Forelimb muscle (tissue), 1 donor: ENCODE data around the gene HMCN1. TPM values are rescaled to one million over a fixed set of nuclear protein-coding genes. Genes with fewer than 3 reads are reported as not detected.
"Not testable (repeated sequence)": the region's sequence is repeated elsewhere in the genome, so short reads cannot be mapped to it uniquely, and the experiment has no call there.

Experiments used
- DNase-seq: peaks from one replicate; pipeline ENCODE4 v3.0.0-alpha.2; 2013; ENCODE audit warnings: low read depth
- polyA plus RNA-seq: library from polyadenylated mRNA; unstranded; fragments of 120-200 nt; gene quantifications from one replicate; pipeline ENCODE4 v1.2.1, GENCODE V29; 2013; ENCODE audit not compliant: insufficient read length

Gene HMCN1
- polyA plus RNA-seq, 1 donor: 13.6 TPM

- DNase-seq: no peak
Observed at GRCh38 chr1:185853739-185854138, 119.5 kb downstream of the HMCN1 start.

DNA sequence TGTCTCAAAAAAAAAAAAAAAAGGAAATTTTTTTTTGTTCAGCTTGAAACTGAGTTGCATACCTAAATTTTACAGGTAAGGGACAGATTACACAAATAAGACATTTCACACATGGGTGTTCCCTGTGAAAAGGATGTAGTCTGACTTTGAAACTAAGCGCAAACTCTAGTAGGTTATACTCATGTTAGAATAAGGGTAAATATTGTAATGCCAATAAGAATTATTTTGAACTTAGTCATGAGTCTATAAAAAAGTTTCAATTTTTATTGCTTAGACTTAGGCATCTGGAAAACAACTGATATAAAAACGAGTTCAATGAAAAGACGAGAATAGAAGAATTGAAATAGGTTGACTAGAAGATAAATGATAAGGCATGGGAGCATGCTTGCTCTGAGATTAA is 122.3 kb downstream of the HMCN1 start:
- DNase-seq: no peak

DNA sequence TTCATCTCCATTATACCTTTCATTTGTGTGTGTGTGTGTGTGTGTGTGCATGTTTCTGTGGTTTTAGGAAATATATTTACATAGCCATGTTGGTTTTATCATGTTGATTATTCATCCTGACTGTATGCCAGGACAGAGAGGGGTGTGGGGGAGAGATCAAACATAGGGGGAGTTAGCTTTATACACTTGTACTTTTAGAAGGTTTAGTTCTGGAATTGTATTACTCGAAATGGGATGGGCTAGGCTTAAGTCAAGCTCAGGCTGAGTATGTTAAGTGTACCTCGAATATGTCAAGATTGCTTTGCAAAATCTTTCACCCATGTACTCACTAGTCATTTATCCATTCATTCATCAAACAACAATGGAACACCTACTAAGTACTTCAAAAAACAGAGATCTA is 123.3 kb downstream of the HMCN1 start:
- DNase-seq: no peak

DNA sequence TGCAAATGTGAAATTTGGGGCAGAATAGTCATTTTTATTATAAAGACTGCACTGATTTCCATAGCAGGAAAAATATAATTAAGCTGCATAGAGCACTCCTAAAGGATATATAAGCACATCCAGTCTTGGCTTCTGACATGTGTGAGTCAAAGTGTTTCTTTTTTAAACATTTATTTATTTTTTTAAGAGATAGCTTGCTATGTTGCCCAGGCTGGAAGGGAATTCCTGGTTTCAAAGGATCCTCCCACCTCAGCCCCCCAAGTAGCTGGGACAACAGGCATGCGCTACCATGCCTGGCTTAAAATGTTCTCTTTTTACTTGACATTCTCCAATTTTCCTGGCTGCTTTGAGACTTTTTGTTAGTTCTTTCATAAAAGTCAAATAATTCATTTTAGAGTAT is 126.1 kb downstream of the HMCN1 start:
- no peak for DNase-seq

DNA sequence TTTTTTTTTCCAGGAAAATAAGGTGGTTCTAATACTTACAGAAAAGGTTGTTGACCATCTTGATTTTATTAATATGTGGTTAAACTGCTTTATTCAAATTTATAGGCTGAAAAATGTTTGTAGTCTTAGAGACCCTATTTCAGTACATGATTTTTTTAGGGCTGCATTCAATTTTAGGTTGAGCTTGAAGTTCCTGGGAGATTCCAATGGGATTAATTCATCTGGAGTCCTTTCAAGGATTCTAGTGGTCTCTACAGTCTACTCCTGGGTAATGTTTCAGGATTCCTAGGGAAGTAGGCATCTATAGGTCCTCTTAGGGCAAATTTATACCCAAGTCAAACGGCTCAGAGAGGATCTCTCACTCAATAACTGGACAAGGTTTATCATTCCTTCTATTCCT is 126.7 kb downstream of the HMCN1 start:
- DNase-seq: no peak

- DNase-seq: no peak
Observed at GRCh38 chr1:185861630-185862029, 127.4 kb downstream of the HMCN1 start.

DNA sequence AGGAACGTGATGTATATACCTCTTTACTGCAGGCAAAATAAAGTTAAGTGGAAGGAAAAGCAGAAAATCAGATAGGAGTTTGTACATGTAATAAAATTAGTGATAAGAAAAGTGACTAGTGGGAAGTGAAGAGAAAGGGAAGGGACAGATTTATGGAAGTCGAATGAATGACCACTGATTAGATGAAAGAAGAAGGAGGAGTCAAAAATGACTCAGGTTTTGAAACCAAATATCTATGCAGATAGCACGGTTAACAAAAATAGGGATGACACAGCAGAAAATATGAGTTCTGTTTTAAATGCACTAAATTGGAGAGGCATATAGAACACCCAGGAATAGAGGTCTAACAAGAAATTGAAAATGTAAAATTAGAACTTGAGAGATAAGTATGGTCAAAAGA is 128.0 kb downstream of the HMCN1 start:
- no peak for DNase-seq

- DNase-seq: no peak
Observed at GRCh38 chr1:185864331-185864730, 130.1 kb downstream of the HMCN1 start.

GRCh38 chr1:185864889-185865517 is 130.8 kb downstream of the HMCN1 start:
- DNase-seq: no peak

DNA sequence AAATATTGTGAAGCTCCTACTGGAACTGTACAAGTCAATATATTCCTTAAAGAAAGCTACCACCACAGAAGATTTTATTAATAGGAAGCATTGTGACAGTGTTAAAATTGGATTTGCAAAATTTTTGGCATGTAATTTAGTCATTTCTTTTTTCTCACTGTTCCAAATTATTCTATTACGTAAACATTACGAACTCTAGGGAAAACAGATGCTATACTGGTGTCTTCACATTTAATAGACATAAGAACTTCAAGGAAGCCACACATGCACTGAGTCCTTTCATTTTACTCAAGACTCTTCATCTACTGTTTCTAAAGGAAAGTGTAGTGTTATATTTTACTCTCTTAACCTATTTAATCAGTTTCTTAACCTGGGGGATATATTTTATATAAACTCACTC is 135.4 kb downstream of the HMCN1 start:
- no peak for DNase-seq

GRCh38 chr1:185871627-185872150 is 137.5 kb downstream of the HMCN1 start:
- DNase-seq: no peak

DNA sequence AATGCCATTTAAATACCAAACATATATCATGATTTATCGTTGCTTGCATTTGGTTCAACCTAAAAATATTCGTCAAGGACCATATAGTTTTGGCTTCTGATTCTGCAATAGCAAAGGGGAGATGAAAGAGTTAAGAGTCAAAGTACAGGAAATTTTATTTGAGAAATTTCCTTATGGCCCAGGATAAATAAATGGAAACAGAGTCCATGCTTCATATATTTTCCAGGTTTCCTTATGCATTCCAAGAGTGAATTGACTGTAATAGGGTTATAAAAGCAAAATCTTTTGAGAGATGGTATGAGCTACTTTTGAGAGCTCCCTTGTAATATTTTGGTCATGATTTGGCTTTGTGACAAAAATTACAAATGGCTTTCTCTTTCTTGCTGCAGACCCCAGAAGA is 140.1 kb downstream of the HMCN1 start:
- no peak for DNase-seq

DNA sequence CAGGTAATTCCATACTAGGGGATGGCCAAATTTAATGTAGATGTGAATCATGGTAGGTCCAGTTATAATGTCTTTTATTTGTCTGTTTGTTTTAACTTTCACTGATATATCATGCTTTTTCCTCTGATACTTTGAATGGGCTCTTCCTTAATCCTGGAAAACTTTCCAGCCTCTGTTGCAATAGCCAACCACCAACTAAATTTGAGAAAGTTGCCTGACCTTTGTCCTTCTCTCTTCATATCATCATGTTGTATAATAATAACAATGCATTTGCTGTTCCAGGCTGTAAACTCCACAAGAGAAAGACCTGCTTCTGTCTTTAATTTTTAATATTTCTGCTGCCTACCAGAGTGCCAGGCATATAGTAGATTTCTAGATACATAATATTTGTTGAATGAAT is 146.1 kb downstream of the HMCN1 start:
- DNase-seq: no peak

DNA sequence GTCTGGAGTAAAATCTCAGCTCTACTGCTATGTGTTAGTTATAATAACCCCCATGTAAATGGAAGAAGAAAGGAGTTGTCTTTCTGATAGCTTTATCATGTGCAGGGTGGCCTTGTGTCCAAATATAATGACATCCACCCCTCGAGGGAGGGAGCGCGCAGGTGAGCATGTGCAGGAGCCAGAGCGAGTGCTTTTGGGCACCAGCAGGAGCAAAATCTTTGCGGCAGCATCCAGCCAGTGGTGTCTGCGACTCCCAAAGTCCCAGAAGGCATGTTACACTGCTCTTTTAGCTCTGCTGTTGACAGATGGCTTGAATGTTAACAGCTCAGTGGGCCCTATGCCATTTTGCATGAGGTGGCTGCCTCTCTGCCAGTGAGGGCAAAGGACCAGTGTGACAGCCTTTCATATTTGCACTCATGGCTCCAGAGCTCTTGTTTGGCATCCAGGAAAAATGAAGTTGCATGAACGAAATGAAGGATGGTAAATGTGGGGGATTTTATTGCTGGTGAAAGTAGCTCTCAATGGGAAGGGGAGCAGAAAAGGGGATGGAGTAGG is 146.7 kb downstream of the HMCN1 start:
- no peak for DNase-seq

GRCh38 chr1:185886046-185886445 is 151.9 kb downstream of the HMCN1 start:
- no peak for DNase-seq

DNA sequence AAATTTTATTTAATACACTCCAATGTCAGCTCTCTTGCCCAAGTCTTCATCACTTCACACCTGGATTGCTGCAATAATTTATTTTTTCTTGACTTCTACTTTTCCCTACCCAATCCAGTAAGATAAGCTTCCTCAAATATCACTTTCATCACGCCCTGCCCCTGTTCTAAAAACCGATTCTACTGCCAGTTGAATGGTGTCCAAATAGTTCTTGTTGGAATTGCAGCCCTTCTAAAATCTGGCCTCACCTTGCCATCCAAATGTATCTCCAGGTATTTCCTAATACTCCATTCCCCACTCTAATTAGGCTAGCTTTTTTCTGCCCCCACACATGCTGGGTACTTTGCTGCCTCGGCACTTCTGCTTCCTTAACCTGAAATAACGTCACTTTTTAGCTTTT is 152.5 kb downstream of the HMCN1 start:
- no peak for DNase-seq

DNA sequence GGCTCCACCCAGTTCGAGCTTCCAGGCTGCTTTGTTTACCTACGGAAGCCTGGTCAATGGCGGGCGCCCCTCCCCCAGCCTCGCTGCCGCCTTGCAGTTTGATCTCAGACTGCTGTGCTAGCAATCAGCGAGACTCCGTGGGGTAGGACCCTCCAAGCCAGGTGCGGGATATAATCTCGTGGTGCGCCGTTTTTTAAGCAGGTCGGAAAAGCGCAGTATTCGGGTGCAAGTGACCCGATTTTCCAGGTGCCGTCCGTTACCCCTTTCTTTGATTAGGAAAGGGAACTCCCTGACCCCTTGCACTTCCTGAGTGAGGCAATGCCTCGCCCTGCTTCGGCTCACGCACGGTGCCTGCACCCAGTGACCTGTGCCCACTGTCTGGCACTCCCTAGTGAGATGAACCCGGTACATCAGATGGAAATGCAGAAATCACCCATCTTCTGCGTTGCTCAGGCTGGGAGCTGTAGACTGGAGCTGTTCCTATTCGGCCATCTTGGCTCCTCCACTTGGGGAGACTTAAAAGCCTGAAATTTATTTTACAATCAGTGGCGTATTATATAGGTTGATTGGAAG is 158.7 kb downstream of the HMCN1 start:
- not testable (repeated sequence) for DNase-seq

- no peak for DNase-seq
Observed at GRCh38 chr1:185894791-185895190, 160.6 kb downstream of the HMCN1 start.

DNA sequence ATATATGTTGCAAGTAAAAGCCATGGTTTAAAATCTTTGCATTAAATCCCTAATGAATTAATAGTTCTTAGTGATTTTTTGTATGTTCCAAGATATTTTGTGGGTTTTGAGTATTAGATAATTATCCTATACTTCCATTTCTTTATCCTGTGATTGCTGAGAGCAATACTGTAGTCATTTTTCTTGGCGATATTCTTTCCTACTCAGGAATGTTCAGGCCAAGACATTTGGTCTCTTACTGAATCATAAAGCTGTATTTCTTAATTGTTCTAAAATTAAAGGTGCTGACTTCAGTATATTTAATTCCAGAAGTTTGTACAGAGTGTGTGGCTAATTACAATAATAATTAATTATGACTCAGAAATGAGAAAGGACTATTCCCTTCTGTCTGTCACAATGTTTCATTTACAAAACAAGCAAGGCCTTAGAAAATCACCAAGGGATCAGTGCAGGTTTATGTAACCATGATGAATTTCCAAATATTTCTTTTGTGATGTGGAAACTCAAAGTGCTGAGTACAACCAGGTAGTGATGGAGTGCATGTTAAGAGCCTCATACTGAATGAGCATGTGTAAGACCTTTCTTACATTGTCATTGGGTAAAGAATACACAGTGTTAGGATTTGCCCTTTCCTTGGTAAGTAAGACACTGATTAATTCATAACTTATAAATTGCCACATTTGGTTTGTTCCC is 161.2 kb downstream of the HMCN1 start:
- DNase-seq: no peak

GRCh38 chr1:185896863-185897262 is 162.7 kb downstream of the HMCN1 start:
- no peak for DNase-seq

DNA sequence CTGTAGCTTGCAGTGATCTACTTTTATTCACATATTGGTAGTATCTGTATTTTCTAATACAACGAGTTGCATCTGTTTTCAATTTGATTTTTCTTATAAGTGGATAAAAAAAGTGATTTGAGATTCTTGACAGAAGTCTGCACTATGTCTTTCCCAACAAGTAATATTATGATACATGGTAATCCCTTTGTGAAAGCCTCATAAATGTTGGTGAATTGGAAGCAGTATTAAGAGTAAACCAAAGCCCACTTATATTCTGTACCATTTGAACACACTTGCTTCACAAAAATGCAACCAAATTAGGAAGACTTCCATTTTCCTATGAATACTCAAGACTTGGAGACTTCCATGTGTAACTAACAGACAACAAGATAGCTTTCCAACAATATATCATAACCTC is 172.0 kb downstream of the HMCN1 start:
- no peak for DNase-seq

DNA sequence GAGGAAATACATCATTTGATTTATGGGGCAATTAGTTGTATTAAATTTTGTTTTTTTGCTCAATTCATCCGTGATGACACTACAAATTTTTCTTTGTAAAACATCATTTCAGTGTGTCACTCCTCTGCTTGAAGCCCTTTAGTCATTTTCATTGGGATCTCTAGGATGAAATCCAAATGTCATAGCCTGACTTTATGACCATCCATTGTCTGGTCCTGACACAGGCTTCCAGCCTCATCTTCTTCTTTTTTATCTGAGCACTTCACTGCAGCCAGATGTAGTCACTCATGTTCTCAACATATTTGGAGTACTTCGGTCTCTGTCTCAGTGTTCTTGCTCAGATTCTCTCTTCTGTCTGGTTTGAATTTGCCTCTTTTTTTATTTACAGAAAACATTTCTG is 173.1 kb downstream of the HMCN1 start:
- DNase-seq: no peak

GRCh38 chr1:185911978-185912377 is 177.8 kb downstream of the HMCN1 start:
- no peak for DNase-seq
